Melanocyte of skin (primary cell): ENCODE results near the gene RMDN3. TPM values are rescaled to one million over a fixed set of nuclear protein-coding genes. Genes with fewer than 3 reads are reported as not detected.

Experiments used
- small RNA-seq, 2 donors: library from RNA; depleted of rRNA; stranded (forward); fragments of <200 nt; gene quantifications; one replicate each; pipeline ENCODE3, GENCODE V24; 2012
- total RNA-seq, 2 donors: library from RNA; depleted of rRNA; stranded (reverse); fragments of >200 nt; gene quantifications; 2 replicates each; pipeline ENCODE4 v1.2.3, GENCODE V29; 2012

RMDN3 gene
- 10 to 100 TPM; 18.6 to 24.8 TPM for total RNA-seq

GRCh38 chr15:40754883-40755811 lies at the start of gene RMDN3:
Gene RMDN3 (minus strand): TSS chr15:40755254. CDS start chr15:40754783, 471 bp downstream.

GRCh38 chr15:40769274-40770146 lies 14.5 kb upstream of the RMDN3 start, which contains the start of gene C15orf62:
Gene C15orf62 (plus strand): TSS chr15:40769980. CDS start chr15:40770496, 516 bp downstream.

GRCh38 chr15:40763801-40764628 lies 9.0 kb upstream of the RMDN3 start, which contains the start of gene GCHFR:
Gene GCHFR (plus strand): TSS chr15:40764068. CDS start chr15:40764181, 113 bp downstream.

GRCh38 chr15:40694688-40695468 lies 60.2 kb downstream of the RMDN3 start, which contains the start of gene RAD51:
Gene RAD51 (plus strand): TSS chr15:40695174. CDS start chr15:40698759, 3,585 bp downstream.

Small RNAs within 50 kb of the gene (small RNA-seq; reads per million reads assigned to genes)
- gene SUMO2P15, result 0 reads per million in 2 donors

Other genes with a start within 250 kb of the RMDN3 start
- gene CCDC32, start 190.2 kb downstream of the RMDN3 start, total RNA-seq, result 10 to 100 TPM; 21.0 to 23.1 TPM
- gene RPUSD2, start 186.0 kb downstream of the RMDN3 start, total RNA-seq, result 10 to 100 TPM in 1 of 2 donors, 1 to 10 TPM in 1; 10.0 to 17.3 TPM
- gene KNL1, start 161.0 kb downstream of the RMDN3 start, total RNA-seq, result 10 to 100 TPM; 14.5 to 22.6 TPM
- 1 to 10 TPM; 3.4 to 10.0 TPM for gene RAD51, start 60.1 kb downstream of the RMDN3 start, total RNA-seq
- gene GCHFR, start 8.8 kb upstream of the RMDN3 start, total RNA-seq, result 1 to 10 TPM; 1.7 to 2.1 TPM
- gene C15orf62, start 14.7 kb upstream of the RMDN3 start, total RNA-seq, result not detected
- 10 to 100 TPM; 42.7 to 46.6 TPM for gene ZFYVE19, start 51.8 kb upstream of the RMDN3 start, total RNA-seq
- gene DNAJC17, start 52.2 kb upstream of the RMDN3 start, total RNA-seq, result 10 to 100 TPM; 17.9 to 26.3 TPM
- gene PPP1R14D, start 73.5 kb upstream of the RMDN3 start, total RNA-seq, result not detected
- gene SPINT1, start 88.8 kb upstream of the RMDN3 start, total RNA-seq, result 10 to 100 TPM; 12.0 to 15.7 TPM
- gene RHOV, start 119.0 kb upstream of the RMDN3 start, total RNA-seq, result under 1 TPM in 1 of 2 donors, not detected in 1; under 0.01 TPM
- gene VPS18, start 139.2 kb upstream of the RMDN3 start, total RNA-seq, result 100 to 1,000 TPM in 1 of 2 donors, 10 to 100 TPM in 1; 90.2 to 109 TPM
- gene DLL4, start 174.1 kb upstream of the RMDN3 start, total RNA-seq, result under 1 TPM; under 0.01 to 0.33 TPM
- 10 to 100 TPM in 1 of 2 donors, 1 to 10 TPM in 1; 5.5 to 23.3 TPM for gene CHAC1, start 198.2 kb upstream of the RMDN3 start, total RNA-seq